GM19043 (cell line): Measurements from ENCODE around the gene IGF1.
A peak's percentile ranks its signal among the peaks of the same experiment; 100 is the strongest.

Source experiments
- ATAC-seq: cut with Tn5 transposase; IDR thresholded peaks from one replicate; pipeline ENCODE4 v1.9.1; 2021; ENCODE audit warnings: low read depth; ENCODE audit not compliant: unreplicated experiment

IGF1 gene

GRCh38 chr12:102480406-102480805 lies at the start of gene IGF1:
Gene IGF1, minus strand, starts transcription at chr12:102480563. Its CDS starts 182 bp downstream, at chr12:102480381.
- ATAC-seq = no peak

- no peak for ATAC-seq
Observed at GRCh38 chr12:102528111-102528510, 47.7 kb upstream of the IGF1 start.

- ATAC-seq = no peak
Observed at GRCh38 chr12:102527171-102527720, 46.9 kb upstream of the IGF1 start.

GRCh38 chr12:102526656-102527055 lies 46.3 kb upstream of the IGF1 start:
- no peak for ATAC-seq

GRCh38 chr12:102522768-102523167 lies 42.4 kb upstream of the IGF1 start:
- no peak for ATAC-seq

GRCh38 chr12:102521662-102522277 lies 41.4 kb upstream of the IGF1 start:
- ATAC-seq = no peak

- ATAC-seq = no peak
Observed at GRCh38 chr12:102518871-102519270, 38.5 kb upstream of the IGF1 start.

GRCh38 chr12:102514696-102515095 lies 34.3 kb upstream of the IGF1 start:
- ATAC-seq = no peak

- no peak for ATAC-seq
Observed at GRCh38 chr12:102513739-102514138, 33.4 kb upstream of the IGF1 start.

GRCh38 chr12:102513272-102513671 lies 32.9 kb upstream of the IGF1 start:
- peak; percentile 65 for ATAC-seq

- peak; percentile 21 for ATAC-seq
Observed at GRCh38 chr12:102512523-102512922, 32.2 kb upstream of the IGF1 start.

GRCh38 chr12:102511575-102511974 lies 31.2 kb upstream of the IGF1 start:
- ATAC-seq = no peak

- ATAC-seq = no peak
Observed at GRCh38 chr12:102510463-102510862, 30.1 kb upstream of the IGF1 start.

GRCh38 chr12:102510031-102510430 lies 29.7 kb upstream of the IGF1 start:
- ATAC-seq = no peak

GRCh38 chr12:102509123-102509626 lies 28.8 kb upstream of the IGF1 start:
- ATAC-seq = no peak

- no peak for ATAC-seq
Observed at GRCh38 chr12:102508052-102508451, 27.7 kb upstream of the IGF1 start.

GRCh38 chr12:102507301-102507700 lies 26.9 kb upstream of the IGF1 start:
- ATAC-seq = no peak

GRCh38 chr12:102504871-102505270 lies 24.5 kb upstream of the IGF1 start:
- no peak for ATAC-seq

- no peak for ATAC-seq
Observed at GRCh38 chr12:102504280-102504679, 23.9 kb upstream of the IGF1 start.

GRCh38 chr12:102503831-102504230 lies 23.5 kb upstream of the IGF1 start:
- no peak for ATAC-seq

- ATAC-seq = peak; percentile 76
Observed at GRCh38 chr12:102503056-102503681, 22.8 kb upstream of the IGF1 start.

GRCh38 chr12:102501773-102502172 lies 21.4 kb upstream of the IGF1 start:
- no peak for ATAC-seq
